Fibroblast of skin of abdomen (primary cell): ENCODE data around the gene TECR.

ENCODE experiments used
- DNase-seq: peaks from one replicate; pipeline ENCODE4 v3.0.0-alpha.2; 2013

The TECR gene

GRCh38 chr19:14507704-14508542 is 21.5 kb upstream of the TECR start:
- DNase-seq = peak; percentile 66

GRCh38 chr19:14510311-14511228 is 18.8 kb upstream of the TECR start:
- DNase-seq = peak; percentile 77

- DNase-seq = no peak
These were observed 18.2 kb upstream of the TECR start for GRCh38 chr19:14511229-14511593.

DNA sequence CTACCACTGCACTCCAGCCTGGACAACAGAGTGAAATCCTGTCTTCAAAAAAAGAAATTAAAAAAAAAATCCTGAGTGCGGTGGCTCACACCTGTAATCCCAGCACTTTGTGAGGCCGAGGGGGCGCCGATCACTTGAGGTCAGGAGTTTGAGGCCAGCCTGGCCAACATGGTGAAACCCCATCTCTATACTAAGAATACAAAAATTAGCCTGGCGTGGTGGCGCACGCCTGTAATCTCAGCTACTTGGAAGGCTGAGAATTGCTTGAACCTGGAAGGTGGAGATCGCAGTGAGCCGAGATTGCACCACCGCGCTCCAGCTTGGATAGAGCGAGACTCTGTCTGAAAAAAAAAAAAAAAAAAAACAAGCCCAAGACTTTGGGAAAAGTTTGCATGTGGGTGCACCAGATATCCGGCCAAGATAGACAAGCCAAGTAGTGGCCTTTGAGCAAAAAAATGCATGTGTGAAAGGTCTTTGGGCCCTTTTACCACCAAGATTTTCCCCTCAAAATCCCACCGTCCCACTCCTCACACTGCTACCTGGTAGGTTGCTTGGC is 16.9 kb upstream of the TECR start:
- DNase-seq = no peak

GRCh38 chr19:14514215-14514863 is 15.1 kb upstream of the TECR start:
- DNase-seq = no peak

- DNase-seq = no peak
These were observed 13.8 kb upstream of the TECR start for GRCh38 chr19:14515501-14516047.

GRCh38 chr19:14516048-14516534 is 13.3 kb upstream of the TECR start:
- DNase-seq = no peak

DNA sequence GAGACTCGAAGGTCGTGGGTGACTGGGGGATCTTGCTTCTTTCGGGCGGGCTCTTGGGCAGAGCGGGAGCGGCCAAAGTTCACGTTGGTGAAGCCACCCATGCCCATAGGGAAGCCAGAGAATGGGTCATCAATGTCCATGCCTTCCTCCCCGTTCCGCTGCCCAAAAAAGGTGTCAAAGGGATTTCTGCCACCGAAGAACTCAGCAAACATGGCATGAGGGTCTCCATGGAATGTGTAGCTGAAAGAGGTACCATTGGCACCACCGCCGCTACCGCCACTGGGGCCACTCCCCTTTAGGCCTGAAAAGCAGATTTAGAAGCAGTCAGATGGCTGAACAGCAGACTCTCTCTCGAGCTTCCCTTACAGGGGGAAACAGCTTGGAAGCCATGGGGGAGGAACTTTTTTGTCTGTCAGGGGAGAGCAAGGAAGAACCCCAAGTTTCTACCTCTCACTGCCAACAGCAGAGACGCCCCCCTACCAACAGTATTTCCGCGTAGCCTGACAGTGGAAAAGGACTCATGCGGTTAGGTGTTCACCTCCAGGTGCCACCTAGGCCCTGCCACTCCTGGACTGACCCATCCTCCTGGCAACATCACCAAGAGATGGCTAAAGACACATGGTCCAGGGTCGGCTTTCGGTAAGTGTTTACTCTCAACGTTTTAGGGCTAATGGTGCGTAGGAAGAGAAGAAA is 12.5 kb upstream of the TECR start:
- no peak for DNase-seq

GRCh38 chr19:14517446-14517839 is 12.0 kb upstream of the TECR start:
- DNase-seq = no peak

DNA sequence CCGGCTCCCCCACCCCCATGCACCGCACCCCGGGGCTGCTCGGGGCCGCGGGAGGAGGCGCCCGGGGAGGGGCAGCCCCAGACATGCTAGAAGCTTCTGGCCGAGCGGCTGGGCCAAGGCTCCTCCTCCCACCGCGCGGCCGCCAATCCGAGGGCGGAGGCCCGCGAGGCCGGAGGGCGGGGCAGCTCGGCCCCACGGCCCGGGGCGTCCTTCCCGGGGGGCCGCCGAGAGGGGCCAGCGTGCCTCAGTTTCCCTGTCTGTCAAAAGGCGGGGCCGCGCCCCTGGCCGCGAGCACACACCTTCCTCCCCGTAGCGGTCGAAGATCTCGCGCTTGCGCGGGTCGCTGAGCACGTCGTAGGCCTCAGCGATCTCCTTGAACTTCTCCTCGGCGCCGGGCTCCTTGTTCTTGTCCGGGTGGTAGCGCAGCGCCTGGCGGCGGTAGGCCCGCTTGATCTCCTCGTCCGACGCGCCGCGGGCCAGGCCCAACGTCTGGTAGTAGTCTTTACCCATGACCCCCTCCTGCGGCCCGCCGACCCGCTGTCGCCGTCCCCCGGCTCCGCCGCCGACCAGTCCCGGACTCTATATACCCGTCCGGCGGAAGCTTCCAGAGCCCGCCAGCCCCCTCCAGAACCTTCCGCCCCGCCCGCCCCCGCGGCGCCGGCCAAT is 11.4 kb upstream of the TECR start, which contains the start of gene DNAJB1:
Gene DNAJB1, minus strand, starts transcription at position 558 of the 666 bp plus-strand sequence. Its CDS starts 48 bp downstream, at position 510.
- DNase-seq = peak; percentile 78

DNA sequence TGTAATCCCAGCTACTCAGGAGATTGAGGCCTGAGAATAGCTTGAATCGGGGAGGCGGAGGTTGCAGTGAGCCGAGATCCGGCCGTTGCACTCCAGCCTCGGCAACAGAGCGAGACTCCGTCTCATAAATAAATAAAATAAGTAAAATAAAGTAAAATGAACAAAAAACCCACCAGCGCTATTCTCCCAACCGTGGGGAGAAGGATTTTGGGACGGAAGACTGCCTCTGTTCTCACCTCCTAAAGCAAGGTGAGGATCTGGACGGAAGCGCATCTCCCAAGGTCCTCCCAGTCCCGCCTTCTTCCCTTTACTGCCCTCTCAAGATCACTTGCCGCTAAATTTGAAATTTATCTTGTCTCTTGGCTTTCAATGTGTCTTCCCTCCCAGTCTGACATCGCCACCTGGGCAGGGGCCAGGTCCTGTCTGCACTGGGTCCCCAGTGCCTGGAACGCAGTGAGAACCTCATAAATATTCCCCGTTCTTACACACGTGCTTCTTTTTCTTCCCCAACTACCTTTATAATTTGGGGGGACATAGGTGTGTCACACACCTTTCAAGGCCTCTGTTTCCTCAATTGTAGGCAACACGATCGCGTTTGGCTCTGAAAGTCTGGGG is 10.0 kb upstream of the TECR start:
- DNase-seq = no peak

- DNase-seq = no peak
These were observed 9.5 kb upstream of the TECR start for GRCh38 chr19:14519860-14520407.

DNA sequence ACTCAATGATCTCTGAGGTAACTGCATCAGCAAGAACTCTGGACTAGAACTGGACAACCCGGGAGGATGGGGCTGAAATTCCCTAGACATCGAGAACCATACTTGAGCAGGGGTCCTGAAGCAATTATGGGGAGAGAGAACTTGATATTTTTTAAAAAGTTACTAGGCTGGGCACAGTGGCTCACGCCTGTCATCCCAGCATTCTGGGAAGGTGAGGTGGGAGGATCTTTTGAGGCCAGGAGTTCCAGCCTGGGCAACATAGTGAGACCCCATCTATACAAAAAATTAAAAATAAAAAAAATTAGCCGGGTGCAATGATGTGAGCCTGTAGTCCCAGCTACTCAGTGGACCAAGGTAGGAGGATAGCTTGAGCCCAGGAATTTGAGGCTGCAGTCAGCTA is 8.9 kb upstream of the TECR start:
- no peak for DNase-seq

GRCh38 chr19:14525729-14526128 is 3.7 kb upstream of the TECR start:
- no peak for DNase-seq

- DNase-seq = no peak
These were observed 3.0 kb upstream of the TECR start for GRCh38 chr19:14526423-14526822.

- DNase-seq = no peak
These were observed 758 bp upstream of the TECR start for GRCh38 chr19:14528419-14529253.

- DNase-seq = no peak
These were observed 583 bp downstream of the TECR start for GRCh38 chr19:14530005-14530348.

DNA sequence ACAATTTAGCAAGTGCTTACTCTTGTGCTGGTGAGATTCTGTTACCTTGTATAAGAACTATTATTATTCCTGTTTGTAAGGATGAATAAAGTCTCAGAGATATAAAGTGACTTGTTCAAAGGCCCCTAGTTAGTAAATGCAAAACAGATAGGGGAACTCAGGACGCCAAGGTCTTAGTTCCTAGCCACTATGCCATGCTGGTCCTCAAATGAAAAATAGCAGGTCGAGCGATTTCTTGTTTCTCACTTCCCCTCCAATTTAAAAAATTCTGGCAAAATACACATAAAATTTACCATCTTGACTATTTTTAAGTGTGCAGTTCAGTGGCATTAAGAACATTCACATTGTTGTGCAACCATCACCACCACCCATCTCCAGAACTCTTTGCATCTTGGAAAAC is 1.1 kb downstream of the TECR start:
- no peak for DNase-seq

- no peak for DNase-seq
These were observed 4.1 kb downstream of the TECR start for GRCh38 chr19:14533450-14533849.
